Thyroid gland (tissue), 4 donors: ENCODE results near the gene RPA3. TPM values are rescaled to one million over a fixed set of nuclear protein-coding genes. Genes with fewer than 3 reads are reported as not detected.
A peak's percentile ranks its signal among the peaks of the same experiment; 100 is the strongest.

Experiments used
- DNase-seq, 2 donors: peaks; one replicate each; pipeline ENCODE4 v3.0.0-alpha.2; 2019
- H3K27ac ChIP-seq, 3 donors: fragments of 200-600 bp; sonication (generic); 1 replicate in 2 of 3; 2 replicates in 1 of 3; pipeline ENCODE4 v1.5.1; 2016 to 2019; ENCODE audit warnings: mild to moderate bottlenecking in 1 of 3, moderate library complexity in 1 of 3
- H3K27me3 ChIP-seq: fragments of 200-600 bp; sonication (generic); one replicate; pipeline ENCODE4 v1.5.1; 2019
- H3K36me3 ChIP-seq, 2 donors: fragments of 200-600 bp; sonication (generic); one replicate each; pipeline ENCODE4 v1.5.1; 2016 to 2019
- H3K4me1 ChIP-seq, 2 donors: fragments of 200-600 bp; sonication (generic); one replicate each; pipeline ENCODE4 v1.5.1; 2017 to 2019
- H3K4me3 ChIP-seq, 3 donors: fragments of 200-600 bp; sonication (generic); replicated peaks in 1 of 3; 1 replicate in 2 of 3; 2 replicates in 1 of 3; pipeline ENCODE4 v1.5.1; 2016; ENCODE audit warnings: mild to moderate bottlenecking in 1 of 3
- H3K9me3 ChIP-seq: fragments of 200-600 bp; sonication (generic); one replicate; pipeline ENCODE4 v1.5.1; 2017
- POLR2A ChIP-seq, 2 donors: fragments of 450-650 bp; IDR thresholded peaks; one replicate each; pipeline ENCODE4 v1.6.1; 2017; ENCODE audit warnings: antibody characterized with exemption in 2 of 2, mild to moderate bottlenecking in 2 of 2, moderate library complexity in 1 of 2
- WGBS, 2 donors: methylation state at CpG; one replicate each; pipeline ENCODE4 v1.1.5; 2017; 5-methylcytosine and 5-hydroxymethylcytosine counted together
- intact Hi-C: fragments of 100-400 bp; cut with DNase I; formaldehyde crosslinking; loops from one replicate; pipeline ENCODE4 v1.15.1; 2023
- total RNA-seq, 4 donors: library from RNA; depleted of rRNA; stranded (reverse); fragments of >200 nt; gene quantifications; one replicate each; pipeline ENCODE4 v1.2.3, GENCODE V29; 2016
- TF ChIP-seq, protein P1 (sequence below), 6 experiments: fragments of 200-600 bp in 3 of 6; fragments of 450-650 bp in 3 of 6; sonication (generic) in 3 of 6; IDR thresholded peaks; one replicate each; pipeline ENCODE4 v1.5.1; 2016 to 2019; ENCODE audit warnings: antibody characterized with exemption in 6 of 6, mild to moderate bottlenecking in 2 of 6, inconsistent platforms in 1 of 6, moderate library complexity in 1 of 6

RPA3 gene
- total RNA-seq, 4 donors from 2014 or later: 21.9 to 39.1 (median 31.3) TPM

DNA sequence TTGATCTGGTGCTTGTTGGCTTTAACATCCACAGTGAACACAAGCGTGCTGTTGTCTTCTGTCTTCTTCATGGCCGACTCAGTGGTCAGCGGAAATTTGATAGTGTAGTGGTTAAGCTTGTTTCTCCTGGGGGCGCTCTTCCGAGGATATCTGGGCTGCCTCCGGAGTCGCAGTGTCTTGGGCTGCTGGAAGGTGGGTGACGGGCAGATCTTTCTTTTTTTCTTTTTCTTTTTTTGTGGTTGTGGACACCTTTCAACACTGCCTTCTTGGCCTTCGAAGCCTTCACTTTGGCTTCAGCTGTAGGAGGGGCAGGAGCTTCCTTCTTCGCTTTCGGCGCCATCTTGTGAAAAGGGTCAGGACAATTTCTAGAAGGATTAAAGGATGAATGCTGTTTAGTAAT, 23.8 kb upstream of the RPA3 start:
- Histone ChIP-seq H3K27ac (no peak overlapping the region), H3K9me3 (no peaks in the 10 kb centered on the region), H3K4me1 (peaks cover 15 to 29% of the 10 kb centered on the region in 2 donors), H3K36me3 (no peaks in the 10 kb centered on the region), H3K4me3 (no peak overlapping the region), H3K27me3 (no peaks in the 10 kb centered on the region)
- intact Hi-C loops: loop anchor here (10.0 kb wide), 1 partner anchor 57 kb away; no protein-coding TSS in a partner anchor
- WGBS, 2 donors: 95 to 97% methylated on average over 12 of the region's 12 CpGs
- no peak for TF ChIP-seq POLR2A (IDR thresholded peaks at IDR 0.05)
- TF ChIP-seq, protein P1, sequence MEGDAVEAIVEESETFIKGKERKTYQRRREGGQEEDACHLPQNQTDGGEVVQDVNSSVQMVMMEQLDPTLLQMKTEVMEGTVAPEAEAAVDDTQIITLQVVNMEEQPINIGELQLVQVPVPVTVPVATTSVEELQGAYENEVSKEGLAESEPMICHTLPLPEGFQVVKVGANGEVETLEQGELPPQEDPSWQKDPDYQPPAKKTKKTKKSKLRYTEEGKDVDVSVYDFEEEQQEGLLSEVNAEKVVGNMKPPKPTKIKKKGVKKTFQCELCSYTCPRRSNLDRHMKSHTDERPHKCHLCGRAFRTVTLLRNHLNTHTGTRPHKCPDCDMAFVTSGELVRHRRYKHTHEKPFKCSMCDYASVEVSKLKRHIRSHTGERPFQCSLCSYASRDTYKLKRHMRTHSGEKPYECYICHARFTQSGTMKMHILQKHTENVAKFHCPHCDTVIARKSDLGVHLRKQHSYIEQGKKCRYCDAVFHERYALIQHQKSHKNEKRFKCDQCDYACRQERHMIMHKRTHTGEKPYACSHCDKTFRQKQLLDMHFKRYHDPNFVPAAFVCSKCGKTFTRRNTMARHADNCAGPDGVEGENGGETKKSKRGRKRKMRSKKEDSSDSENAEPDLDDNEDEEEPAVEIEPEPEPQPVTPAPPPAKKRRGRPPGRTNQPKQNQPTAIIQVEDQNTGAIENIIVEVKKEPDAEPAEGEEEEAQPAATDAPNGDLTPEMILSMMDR (IDR thresholded peaks at IDR 0.05): no peak
- DNase-seq: no peak

DNA sequence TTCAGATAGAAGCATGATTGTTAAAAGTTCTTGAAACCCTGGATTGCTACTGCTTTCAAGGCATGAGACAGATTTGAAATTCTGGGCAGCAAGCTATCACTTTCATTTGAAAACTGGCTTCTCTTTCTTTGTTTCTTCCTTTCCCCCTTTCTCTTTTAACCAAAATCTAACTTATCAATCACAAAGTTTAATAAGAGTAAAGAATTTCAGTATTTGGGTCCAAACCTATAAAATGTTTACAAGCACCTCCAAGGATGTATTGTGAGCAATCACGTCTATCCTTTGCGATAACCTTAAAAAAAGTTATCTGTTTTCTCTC, 21.6 kb upstream of the RPA3 start:
- intact Hi-C loops: loop anchor here (10.0 kb wide), 1 partner anchor 55 kb away; no protein-coding TSS in a partner anchor
- H3K27ac ChIP-seq: peak overlapping the region; percentile 57 to 63 (median 59)
- no peaks in the 10 kb centered on the region for H3K9me3 ChIP-seq
- no peak for TF ChIP-seq POLR2A (IDR thresholded peaks at IDR 0.05)
- TF ChIP-seq, protein P1 (IDR thresholded peaks at IDR 0.05): no peak
- H3K27me3 ChIP-seq: no peaks in the 10 kb centered on the region
- DNase-seq: no peak
- H3K4me1 ChIP-seq: peaks cover 15 to 21% of the 10 kb centered on the region in 2 donors
- 93 to 96% methylated on average over 2 of the region's 2 CpGs for WGBS, 2 donors
- H3K4me3 ChIP-seq: no peak overlapping the region
- H3K36me3 ChIP-seq: no peaks in the 10 kb centered on the region

DNA sequence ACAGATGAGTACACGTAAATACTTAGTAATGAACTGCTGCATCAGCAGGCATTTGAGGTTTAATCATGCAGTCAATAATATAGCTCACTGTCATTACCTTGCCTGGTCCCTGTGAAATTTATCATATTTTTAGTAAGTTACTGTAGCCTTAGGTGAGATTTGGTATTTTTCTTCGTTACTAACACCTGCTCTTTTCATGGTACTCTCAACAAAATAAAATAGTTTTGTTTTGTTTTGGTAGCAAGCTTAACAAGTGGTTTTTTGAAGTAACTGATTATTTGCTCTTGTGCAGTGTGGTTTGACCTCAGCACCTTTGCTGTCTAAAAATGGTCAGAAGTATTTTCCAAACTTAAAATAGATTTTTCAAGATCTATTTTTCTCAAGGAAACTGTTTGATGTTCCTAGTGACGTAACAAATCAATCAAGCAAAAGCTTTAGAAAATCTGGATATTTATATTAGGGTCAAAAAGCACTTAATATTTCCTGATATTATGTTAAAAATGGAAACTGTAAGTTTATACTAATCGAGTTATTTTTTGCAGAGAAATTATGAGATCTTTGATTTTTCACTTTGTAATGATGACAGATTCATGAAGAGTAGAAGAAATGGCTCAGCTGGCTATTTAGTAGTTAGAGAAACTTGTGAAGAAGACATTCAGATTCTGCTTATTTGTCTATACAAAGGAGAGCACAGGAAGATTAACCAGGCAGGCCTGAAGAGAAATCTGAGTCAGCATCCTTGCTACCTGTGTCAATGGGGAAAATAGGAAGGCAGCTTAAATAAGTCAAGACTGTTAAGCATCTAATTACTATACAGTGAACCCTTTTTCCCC, 21.0 kb upstream of the RPA3 start:
- H3K9me3 ChIP-seq: no peaks in the 10 kb centered on the region
- TF ChIP-seq, protein P1 (IDR thresholded peaks at IDR 0.05): no peak
- TF ChIP-seq POLR2A (IDR thresholded peaks at IDR 0.05): no peak
- no peaks in the 10 kb centered on the region for H3K36me3 ChIP-seq
- no peaks in the 10 kb centered on the region for H3K27me3 ChIP-seq
- WGBS, 2 donors: 60 to 61% methylated on average over 4 of the region's 4 CpGs
- intact Hi-C loops: loop anchor here (10.0 kb wide), 1 partner anchor 55 kb away; no protein-coding TSS in a partner anchor
- no peak for DNase-seq
- no peak overlapping the region for H3K4me3 ChIP-seq
- H3K4me1 ChIP-seq: peaks cover 15 to 21% of the 10 kb centered on the region in 2 donors
- H3K27ac ChIP-seq: peak overlapping the region; percentile 57 to 63 (median 59)

DNA sequence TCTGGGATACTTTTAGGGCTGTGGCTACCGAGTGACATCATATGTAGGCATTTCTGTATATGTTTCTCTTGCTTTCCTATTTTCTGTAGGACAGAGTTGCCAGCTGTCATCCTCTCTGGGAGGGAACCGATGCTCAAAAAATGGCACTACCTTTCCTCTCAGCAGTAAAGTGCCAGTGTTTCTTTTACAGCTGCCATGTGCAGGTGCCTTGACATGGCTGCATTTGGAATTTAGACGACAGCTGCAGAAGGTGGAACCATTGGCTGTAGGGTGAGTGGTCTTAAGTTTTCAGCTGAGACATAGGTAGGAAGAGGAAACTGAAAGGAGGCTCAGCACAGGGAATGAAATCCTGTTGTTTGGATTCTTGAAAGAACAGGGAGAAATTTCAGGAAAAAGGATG, 20.2 kb upstream of the RPA3 start:
- no peak overlapping the region for H3K4me3 ChIP-seq
- peaks cover 15 to 21% of the 10 kb centered on the region in 2 donors for H3K4me1 ChIP-seq
- no peaks in the 10 kb centered on the region for H3K36me3 ChIP-seq
- H3K9me3 ChIP-seq: no peaks in the 10 kb centered on the region
- WGBS, 2 donors: 83 to 88% methylated on average over 3 of the region's 3 CpGs
- intact Hi-C loops: no loop called here
- no peak for TF ChIP-seq POLR2A (IDR thresholded peaks at IDR 0.05)
- TF ChIP-seq, protein P1 (IDR thresholded peaks at IDR 0.05): no peak
- DNase-seq: no peak
- H3K27me3 ChIP-seq: no peaks in the 10 kb centered on the region
- H3K27ac ChIP-seq: peak overlapping the region; percentile 1 to 63 (median 59)

DNA sequence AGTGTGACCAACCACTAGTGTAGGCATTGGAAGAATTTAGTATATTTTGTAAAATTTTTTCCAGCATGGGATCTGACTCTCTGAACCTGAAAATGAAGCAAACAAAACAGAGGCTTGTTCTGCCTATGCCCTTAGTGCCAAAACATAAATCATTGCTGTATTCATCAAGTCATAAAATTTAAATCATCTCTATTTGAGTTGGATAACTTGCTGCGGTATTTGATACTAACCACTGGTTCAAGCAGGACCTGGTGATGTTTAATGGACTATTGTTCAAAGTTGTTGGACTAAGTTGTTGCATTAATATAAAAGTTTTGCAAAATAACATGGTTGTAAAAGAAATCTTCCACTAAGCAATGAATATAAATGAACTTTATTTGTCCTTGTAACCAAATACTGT, 19.8 kb upstream of the RPA3 start:
- Histone ChIP-seq H3K27me3 (no peaks in the 10 kb centered on the region), H3K9me3 (no peaks in the 10 kb centered on the region), H3K4me3 (no peak overlapping the region), H3K36me3 (no peaks in the 10 kb centered on the region), H3K27ac (peak overlapping the region in 1 of 3 donors; percentile 59), H3K4me1 (peaks cover 15 to 21% of the 10 kb centered on the region in 2 donors)
- intact Hi-C loops: no loop called here
- WGBS, 2 donors: 88 to 92% methylated on average over 1 of the region's 1 CpG
- no peak for TF ChIP-seq POLR2A (IDR thresholded peaks at IDR 0.05)
- TF ChIP-seq, protein P1 (IDR thresholded peaks at IDR 0.05): no peak
- no peak for DNase-seq
